Measurements from ENCODE around the gene ANKRD30B.
"Not testable (repeated sequence)": the region's sequence is repeated elsewhere in the genome, so short reads cannot be mapped to it uniquely, and the experiment has no call there.

Gene ANKRD30B

DNA sequence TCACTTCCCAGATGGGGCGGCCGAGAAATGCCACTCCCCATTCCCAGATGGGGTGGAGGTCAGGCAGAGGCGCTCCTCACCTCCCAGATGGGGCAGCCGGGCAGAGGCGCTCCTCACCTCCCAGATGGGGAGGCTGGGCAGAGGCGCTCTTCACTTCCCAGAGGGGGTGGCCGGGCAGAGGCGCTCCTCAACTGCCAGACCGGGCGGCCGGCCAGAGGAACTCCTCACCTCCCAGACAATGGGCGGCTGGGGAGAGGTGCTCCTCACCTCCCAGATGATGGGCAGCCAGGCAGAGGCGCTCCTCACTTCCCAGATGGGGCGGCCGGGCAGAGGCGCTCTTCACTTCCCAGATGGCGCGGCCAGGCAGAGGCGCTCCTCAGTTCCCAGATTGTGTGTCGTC lies 108.3 kb downstream of the ANKRD30B start:
- not testable (repeated sequence) for DNase-seq (ENCODE audit: low read depth, low spot score)

DNA sequence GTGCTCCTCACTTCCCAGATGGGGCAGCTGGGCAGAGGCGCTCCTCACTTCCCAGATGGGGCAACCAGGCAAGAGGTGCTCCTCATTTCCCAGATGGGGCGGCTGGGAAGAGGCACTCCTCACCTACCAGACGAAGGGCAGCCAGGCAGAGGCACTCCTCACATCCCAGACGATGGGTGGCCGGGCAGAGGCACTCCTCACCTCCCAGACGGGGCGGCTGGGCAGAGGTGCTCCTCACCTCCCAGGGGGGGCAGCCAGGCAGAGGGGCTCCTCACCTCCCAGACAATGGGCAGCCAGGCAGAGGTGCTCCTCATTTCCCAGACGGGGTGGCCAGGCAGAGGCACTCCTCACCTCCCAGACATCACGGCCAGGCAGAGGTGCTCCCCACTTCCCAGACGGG lies 110.5 kb downstream of the ANKRD30B start:
- DNase-seq (ENCODE audit: low read depth, low spot score) = not testable (repeated sequence)

DNA sequence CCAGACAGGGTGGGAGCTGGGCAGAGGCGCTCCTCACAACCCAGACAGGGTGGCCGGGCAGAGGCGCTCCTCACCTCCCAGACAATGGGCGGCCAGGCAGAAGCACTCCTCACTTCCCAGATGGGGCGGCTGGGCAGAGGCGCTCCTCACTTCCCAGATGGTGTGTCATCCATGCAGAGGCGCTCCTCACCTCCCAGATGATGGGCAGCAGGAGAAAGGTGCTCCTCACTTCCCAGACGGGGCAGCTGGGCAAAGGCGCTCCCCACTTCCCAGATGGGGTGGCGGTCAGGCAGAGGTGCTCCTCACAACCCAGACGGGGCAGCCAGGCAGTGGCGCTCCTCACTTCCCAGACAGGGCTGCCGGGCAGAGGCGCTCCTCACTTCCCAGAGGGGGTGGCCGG lies 112.0 kb downstream of the ANKRD30B start:
- not testable (repeated sequence) for DNase-seq (ENCODE audit: low read depth, low spot score)

DNA sequence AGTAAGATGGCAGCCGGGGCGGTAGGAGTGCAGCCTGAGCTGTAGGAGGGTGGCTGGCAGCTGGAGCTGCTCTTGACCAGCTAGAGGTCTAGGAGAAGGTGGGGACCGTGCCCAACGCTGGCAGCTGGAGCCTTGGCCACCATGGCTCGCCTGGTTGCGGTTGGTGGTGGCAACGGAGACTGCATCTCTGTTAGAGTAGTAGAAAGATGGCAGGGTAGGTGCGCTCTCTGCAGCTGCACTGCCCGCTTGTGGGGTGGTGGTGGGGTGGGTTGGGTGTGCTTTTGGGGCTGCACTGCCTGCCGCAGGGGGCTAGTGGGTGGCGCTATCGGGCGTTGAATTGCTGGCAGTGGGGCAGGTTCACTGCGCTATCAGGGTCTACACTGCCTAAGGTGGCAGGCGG lies 118.5 kb downstream of the ANKRD30B start:
- DNase-seq (ENCODE audit: low read depth, low spot score) = not testable (repeated sequence)

GRCh38 chr18:14867988-14868387 lies 120.0 kb downstream of the ANKRD30B start:
- not testable (repeated sequence) for DNase-seq (ENCODE audit: low read depth, low spot score)

- DNase-seq (ENCODE audit: low read depth, low spot score) = not testable (repeated sequence)
These were observed 120.9 kb downstream of the ANKRD30B start for GRCh38 chr18:14868825-14869224.

DNA sequence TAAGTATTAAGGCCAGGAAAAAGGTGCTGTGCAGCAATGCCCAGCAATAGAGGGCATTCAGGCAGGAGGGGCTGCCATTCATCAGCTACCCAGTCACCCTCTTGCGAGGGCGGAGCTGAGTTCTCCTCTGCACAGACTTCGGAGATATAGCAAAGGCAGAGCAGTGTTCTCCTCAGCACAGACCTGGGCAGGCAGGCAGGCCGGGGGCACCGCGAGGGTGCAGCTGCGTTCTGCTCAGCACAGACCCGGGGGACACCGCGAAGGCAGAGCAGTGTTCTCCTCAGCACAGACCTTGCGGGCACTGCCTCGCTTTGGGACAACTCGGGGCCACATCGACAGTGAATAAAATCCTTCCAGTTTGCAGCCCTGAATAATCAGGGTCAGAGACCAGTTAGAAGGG lies 130.9 kb downstream of the ANKRD30B start:
- DNase-seq (ENCODE audit: low read depth, low spot score) = not testable (repeated sequence)

GRCh38 chr18:14900435-14900834 lies 152.5 kb downstream of the ANKRD30B start:
- no peak for DNase-seq (ENCODE audit: low read depth, low spot score)

All from astrocyte of the hippocampus (primary cell).